ENCODE data around the gene CCND2.

DNA sequence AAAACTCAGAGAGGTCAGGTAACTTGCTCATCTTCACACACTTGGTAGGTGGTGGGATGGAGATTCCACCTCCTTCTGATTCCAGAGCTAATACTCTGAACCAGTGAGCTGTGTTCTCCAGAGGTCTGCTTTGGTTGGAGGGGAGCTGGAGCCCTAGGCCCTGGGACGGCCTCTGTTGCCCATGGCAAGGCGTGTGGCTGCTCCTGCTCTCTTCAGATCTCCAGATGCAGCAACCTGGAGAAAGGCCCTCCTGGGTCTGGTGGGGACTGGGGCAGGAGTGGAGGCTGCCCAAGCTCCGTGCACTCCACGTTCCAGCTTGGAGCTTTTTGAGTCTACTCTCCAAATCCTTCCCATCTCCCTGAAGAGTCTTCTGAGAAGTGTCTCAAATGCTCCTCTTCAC, 10.7 kb downstream of the CCND2 start:
- TF ChIP-seq CTCF (IDR thresholded peaks at IDR 0.05; ENCODE audit: low read depth, low read length, missing input control) = no peak
- no peak for TF ChIP-seq GABPA (IDR thresholded peaks at IDR 0.05 in 1 of 2, conservative IDR thresholded peaks at IDR 0.05 in 1 of 2)
- no peak for TF ChIP-seq SP1 (IDR thresholded peaks at IDR 0.05)
- no peak for TF ChIP-seq MAX (IDR thresholded peaks at IDR 0.05)
- no peak for TF ChIP-seq HNF4A (conservative IDR thresholded peaks at IDR 0.05)
- TF ChIP-seq REST (IDR thresholded peaks at IDR 0.05) = no peak
- TF ChIP-seq RAD21 (IDR thresholded peaks at IDR 0.05) = no peak
- TF ChIP-seq JUND (IDR thresholded peaks at IDR 0.05) = no peak
- TF ChIP-seq, protein P1, sequence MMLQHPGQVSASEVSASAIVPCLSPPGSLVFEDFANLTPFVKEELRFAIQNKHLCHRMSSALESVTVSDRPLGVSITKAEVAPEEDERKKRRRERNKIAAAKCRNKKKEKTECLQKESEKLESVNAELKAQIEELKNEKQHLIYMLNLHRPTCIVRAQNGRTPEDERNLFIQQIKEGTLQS (IDR thresholded peaks at IDR 0.05) = no peak
- TF ChIP-seq YY1 (IDR thresholded peaks at IDR 0.05) = no peak
- no peak for TF ChIP-seq RXRA (IDR thresholded peaks at IDR 0.05)
